CD4-positive, alpha-beta T cell treated with Interleukin-12 subunit alpha and Interleukin-12 subunit beta, for 1 hour (primary cell): ENCODE data around the gene NMT2.

Source experiments
- DNase-seq: peaks from one replicate; pipeline ENCODE4 v3.0.0-alpha.2; 2020

The NMT2 gene

DNA sequence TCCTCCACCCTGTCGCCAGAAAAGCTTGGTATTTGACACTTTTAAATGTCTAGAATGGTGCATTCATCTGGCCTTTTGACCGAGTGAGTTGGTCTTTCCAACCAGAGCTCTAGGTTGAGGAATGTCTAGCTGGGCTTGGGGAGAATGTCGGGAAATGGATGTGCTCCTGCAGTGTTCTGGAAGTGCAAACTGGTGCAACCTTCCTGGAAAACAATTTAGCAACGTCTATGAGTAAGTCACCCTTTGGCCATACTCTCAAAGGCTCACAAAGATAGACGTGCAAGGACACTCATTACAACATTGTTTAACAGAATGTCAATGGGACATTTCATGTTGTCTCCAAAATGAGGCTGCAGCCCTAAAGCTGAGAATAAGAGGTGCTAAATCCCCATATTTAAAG lies 12.2 kb upstream of the NMT2 start:
- no peak for DNase-seq

DNA sequence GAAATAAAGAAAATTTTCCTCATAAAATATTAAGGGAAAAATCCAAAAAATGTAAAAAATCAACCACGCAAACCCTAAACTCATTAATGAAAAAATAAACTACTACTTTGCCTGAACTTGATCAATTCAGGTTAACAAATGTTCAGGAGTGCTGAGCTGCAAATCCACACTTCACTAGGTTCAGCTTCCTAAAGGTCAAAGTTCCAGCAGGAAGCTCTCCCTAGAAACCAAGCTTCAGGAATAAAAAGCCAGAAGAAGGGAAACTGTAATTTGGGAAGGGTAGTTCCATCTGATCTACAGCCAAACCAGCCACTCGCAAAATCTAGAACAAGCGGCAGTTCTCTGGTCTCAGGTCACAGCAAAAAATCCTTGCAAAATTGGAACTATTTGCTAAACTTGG lies 7.8 kb upstream of the NMT2 start:
- DNase-seq = no peak

DNA sequence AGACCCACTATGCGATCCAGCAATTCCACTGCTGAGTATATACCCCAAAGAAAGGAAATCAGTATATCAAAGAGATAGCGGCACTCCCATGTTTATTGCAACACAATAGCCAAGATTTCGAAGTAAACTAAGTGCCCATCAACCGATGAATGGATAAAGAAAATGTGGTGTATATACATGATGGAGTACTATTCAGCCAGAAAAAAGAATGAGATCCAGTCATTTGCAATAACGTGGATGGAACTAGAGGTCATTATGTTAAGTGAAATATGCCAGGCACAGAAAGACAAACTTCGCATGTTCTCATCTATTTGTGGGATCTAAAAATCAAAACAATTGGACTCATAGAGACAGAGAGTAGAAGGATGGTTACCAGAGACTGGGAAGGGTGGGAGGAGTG lies 7.1 kb upstream of the NMT2 start:
- no peak for DNase-seq

DNA sequence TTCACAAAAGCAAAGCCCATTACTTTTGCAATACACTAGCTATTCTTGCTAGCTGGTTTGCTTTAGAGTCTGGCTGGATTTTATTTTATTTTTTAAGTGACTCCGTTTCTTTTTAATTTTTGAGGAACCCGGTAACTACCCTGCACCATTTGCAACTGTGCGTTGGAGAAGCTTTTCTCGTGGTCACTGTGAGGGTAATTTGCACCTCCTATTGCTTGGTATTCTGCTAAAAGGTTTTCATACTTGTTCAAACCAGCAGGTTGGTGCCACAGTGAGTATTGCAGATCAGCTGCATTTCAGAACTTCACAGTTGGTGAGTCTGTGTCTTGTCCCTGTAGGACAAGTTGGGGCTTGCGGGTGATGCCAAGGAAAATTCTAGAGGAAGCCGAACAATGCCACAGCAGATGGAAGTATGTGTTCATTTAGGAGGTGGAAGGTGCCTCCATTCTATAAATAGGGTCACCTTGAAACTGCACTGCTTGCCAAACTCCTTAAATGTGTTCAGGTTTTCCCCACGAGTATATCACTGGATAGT lies 3.9 kb upstream of the NMT2 start:
- no peak for DNase-seq

DNA sequence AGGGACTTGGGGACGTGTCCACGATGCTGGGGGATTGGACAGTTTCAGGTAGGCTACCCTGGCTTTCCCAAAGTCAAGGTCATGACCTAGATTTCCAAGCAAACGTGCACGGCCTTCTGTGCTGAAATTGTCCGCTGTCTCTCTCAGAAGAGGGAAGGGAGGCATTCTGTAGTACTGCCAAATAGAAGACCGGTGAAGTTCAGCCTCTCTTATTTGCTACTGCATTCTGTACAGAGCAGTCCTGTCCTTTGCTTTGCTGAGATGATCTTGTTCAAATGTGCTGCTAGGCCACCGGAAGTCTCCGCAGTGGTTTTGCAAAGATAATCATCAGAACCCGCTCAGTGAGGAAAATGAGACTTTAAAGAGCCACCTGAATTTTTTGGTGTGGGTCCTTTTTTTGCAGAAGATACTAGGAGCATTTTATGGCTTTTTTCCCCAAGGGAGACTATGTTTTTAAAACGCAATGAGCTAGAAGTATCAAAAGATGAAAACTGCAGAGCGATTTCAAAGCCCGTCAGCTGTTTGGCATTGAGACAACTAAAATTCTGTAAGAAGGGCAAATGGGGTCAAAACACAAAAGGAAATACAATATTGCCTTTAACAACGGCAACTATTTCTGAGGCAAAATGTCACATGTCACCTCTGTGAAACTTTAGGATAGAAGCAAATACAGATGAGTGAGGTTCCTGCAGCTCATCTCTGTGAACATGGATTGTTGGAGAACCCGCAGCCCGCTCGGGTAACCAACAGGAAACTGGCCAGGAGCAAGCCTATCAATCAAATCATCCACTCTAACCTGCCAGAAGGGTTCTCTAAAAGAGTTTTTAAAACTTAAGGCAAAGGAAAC lies 1.3 kb upstream of the NMT2 start:
- peak; percentile 69 for DNase-seq

DNA sequence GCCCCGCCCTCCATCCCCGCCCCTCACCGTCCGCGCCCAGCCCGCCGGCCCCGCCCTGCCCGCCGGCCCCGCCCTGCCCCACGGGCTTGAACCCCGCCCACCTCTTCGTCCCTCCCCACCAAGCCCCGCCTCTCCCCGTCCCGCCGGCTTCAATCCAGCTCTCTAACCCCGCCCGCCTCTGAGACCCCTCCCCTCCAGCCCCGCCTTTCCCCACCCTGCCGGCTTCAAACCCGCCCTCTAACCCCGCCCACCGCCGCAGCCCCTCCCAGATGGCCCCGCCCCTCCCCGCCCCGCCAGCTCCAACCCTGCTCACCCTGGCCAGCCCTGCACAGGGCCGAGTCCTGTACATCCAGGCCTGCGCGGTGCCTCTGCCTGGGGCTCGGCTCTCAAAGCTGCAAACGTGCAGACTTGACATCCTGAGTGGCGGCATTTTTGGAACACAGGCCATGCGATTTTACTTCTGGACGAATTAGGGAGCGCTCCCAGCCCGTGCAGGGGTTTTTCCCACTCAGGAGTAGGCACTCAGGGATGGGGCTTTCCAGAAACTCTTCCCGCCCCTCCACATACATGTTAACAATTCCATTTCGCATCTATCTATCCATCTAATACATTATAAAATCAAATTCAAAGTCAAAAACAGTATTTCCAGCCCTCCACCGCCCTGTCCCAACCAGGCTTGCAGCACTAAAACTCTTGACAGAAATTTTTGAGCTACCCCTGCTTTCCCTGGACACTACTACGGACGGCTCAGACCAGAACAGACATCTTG lies 477 bp upstream of the NMT2 start:
- peak; percentile 95 for DNase-seq

DNA sequence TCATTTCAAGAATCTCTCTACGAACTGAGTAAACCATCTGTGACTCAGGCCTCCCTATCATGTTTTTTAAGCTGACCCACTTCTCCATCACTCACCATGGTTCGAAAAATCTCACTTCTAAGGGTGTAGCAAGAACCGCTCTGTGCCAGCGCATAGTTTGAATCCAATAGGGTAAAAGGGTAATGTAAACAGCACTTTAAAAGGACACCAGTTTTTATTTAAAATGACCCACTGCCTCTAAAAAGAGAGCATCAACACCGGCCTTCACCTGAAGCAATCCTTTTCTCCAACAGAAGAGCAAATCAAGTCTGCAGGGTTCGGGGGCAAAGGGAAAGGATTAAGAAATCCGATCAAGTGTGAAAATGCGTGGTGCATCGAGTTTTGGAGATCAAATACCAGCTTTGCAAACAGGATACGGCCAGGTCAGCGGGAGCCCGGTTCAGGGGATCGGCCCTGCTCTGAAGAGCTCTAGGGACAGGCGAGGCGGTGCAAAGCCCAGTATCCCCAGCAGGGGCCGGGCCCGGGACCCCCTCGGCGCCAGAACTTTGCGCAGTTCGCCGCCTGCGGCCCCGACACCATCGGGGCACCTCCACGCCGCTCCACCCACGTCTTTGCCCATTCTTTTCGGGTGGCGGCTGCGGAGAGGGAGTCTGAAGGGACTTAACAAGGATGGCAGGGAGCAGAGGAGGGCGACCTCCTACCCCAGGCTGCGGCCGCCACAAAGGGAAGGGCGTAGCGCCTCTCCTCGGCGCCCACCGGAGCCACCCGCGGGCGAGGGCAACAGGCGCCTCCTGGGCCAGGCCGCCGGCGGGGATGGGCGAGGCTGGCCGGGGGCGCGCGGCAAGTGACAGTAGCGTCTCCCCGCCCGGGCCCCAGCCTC lies 842 bp downstream of the NMT2 start:
- peak; percentile 47 for DNase-seq

DNA sequence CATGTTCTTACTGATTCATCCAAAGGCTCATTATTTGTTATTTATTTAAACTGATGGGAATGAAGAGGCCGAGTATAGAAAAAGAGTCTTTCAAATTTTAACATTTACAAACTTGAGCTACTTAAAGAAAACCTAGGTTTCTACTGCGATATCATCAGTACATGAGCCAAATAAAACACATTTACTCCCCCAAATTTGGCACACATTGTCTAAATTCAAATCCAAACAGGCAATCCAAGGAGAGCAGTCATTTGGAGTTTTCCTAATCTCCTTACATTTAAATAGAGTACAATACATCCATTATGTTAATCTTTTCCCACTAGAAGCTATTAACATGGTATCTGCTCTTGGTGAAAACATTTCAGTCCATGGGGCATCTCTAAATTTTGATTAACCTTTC lies 2.2 kb downstream of the NMT2 start:
- DNase-seq = no peak

DNA sequence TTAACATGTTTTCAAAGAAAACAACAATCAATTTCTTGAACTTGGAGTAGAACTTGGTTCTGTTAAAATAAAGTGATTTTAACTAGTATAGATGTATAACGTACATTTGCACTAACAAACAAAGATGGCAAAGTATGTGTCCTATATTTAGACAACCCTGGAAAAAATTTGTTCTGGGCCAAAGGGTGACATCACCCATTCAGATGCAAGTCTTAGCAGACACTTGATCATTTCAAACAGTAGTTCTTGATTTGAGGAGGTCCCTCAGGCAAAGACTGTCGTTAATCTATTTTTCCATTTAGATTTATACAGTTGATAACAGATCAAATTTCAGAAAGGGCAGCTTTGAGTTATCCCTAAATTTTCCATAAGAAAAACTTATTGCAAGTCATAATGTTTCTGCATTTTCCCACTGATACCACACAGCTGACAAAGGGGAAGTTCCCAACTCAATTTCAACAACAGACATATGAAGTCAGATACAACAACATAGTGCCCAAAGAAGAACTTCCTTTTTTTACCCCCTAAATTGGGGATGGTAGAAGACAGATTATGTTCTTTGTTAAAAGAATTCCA lies 5.2 kb downstream of the NMT2 start:
- no peak for DNase-seq

DNA sequence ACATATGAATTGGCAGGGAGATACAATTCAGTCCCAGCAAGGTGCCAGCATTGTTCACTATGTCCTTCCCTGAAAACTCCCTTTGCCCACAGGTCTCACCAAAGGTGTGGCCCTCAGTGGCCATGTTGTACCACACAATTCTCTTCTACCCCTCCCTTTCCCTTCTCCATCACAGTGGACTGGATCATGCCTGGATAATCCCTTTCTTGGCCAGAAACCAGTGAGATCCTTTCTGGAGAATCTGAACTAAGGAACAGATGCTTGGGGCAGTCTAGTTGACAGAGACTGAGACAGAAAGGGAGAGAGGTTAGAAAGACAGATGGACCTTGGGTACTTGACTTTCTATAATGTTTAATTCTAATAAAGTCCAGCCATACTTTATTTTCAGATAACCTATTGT lies 9.5 kb downstream of the NMT2 start:
- no peak for DNase-seq

DNA sequence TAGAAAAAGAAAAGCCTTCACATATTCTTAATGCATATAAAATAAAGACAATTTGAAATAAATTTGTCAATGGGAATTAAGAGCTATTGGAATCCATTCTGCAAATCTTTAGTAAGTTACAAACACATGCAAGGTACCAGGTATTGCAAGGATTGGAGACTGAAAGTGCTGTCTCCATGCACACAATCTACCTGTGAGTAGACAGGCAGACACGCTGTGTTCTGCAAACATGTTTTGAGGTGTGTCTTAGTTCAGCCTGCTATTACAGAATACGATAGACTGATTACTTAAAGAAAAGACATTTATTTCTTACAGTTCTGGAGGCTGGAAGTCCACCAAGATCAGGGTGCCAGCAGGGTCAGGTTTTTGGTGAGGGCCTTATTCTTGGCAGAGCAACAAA lies 10.0 kb downstream of the NMT2 start:
- DNase-seq = no peak

DNA sequence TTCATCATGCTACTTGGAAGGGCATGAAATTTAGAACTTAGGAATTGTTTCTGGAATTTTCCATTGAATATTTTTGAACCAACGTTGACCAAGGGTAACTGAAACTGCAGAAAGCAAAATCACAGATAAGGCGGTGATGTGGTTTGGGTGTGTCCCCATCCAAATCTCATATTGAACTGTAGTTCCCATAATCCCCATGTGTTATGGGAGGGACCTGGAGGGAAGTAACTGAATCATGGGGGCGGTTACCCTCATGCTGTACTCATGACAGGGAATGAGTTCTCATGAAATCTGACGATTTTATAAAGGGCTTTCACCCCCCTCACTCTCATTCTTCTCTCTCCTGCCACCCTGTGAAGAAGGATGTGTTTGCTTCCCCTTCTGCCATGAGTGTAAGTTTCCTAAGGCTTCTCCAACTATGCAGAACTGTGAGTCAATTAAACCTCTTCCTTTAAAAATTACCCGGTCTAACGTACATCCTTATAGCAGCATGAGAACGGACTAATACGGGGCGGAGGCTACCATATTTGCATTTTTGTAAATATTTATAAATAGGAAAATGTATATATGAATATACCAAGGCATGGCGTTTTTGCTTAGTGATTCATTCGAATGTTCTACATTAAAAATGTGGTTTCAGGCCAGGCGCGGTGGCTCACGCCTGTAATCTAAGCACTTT lies 12.4 kb downstream of the NMT2 start:
- no peak for DNase-seq

DNA sequence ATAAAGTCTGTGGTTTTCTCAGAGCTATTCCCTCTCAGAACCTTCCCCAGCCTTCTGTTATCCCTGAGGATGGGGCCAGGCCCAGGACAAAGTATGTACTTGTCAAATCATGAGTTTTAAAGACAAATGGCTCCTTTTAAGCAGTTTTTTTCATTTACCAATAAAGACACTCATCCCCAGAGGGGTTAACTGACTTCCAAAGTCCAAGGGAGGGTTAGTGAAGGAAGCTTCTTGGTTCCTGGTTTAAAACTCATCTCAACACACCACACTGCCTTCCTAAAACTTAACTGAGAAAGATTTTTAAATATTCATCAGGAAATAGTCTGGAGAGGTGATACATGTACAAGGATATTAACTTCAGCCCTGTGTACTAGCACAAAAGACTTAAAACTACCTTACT lies 15.9 kb downstream of the NMT2 start:
- DNase-seq = no peak

DNA sequence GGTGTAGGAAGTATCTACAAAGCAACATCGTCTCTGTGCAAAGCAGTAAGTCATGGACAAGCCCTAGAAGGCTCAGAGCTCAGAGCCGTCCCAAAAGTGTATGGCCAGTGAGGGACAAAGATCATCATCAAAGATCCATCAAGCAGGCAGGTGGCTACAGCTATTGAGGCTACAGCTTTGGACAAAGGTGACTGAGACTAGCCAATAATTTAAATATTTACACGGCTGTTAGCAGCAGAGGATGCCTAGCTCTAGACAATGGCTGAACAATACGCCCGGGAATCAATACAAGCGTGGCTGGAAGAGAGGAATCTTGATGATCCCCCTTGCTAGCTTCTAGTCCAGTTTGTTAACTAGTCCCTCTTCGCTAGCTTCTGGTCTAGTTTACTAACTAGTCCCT lies 17.9 kb downstream of the NMT2 start:
- DNase-seq = no peak

DNA sequence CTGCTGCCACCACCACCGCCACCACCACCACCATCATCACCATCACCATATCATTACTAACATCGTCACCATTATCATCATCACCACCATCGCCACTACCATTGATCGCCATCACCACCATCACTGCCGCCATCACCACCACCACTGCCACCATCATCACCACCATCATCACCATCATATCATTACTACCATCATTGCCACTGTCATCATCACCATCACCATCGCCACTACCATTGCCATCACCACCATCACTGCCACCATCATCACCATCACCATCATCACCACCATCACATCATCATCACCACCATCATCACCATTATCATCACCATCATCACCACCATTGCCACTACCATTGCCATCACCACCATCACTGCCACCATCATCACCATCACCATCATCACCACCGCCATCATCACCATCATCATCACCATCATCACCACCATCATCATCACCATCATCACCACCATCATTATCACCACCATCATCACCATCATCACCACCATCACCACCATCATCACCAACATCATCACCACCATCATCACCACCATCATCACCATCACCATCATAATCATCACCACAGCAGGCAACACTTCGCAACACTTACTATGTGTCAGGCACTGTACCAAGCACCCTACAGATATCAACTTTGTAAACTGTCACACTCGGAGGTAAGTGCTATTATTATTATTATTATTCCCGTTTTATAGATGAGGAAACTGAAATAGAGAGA lies 19.3 kb downstream of the NMT2 start:
- DNase-seq = no peak

DNA sequence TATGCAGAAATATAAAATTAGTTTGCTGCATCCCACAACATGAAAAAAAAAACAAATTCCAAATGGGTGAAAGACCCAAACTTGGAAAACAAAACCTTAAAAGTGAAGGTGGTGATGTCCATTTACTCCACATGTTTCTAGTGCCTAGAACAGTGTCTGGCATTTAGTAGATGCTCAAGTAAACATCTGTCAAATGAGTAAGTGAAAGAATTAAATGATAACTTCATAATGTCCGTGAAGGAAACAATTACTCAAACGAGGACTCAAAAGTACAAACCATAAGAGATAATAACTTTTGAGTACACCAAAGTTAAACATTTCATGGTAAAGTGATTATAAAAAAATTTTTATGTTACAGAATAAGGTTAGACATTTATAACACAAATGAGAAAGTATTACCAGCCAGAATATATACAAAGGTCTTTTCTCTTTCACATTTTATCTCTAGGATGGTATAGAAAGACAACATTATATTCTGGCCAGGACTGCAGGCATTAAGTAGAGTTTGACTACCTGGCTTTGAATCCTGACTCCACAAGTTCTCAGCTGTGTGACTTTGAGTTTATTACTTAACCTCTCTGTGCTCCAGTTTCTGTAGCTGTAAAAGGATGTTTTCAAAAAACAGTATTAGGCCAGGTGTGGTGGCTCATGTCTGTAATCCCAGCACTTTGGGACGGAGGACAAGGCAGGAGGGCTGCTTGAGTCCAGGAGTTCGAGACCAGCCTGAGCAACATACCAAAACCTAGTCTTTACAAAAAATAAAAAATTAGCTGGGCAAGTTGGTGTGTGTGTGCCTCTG lies 20.7 kb downstream of the NMT2 start:
- DNase-seq = no peak

DNA sequence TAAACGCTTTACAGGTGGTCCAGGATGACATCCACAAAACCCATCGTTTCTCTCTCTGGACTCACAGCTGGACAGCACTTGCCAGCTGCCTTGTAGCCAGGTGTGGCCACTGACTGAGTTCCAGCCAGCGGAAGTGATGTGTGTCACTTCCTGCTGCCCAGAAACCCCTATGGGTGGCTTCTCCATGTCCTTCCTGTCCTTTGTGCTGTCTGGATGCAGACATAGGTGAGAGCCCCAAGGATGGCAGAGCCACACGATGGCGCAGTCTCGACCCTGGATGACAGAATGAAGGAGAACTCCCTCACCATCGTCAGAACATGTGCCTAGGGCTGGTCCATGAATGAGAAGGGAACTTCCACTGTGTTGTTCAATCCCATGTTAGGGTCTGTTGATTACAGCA lies 22.1 kb downstream of the NMT2 start:
- no peak for DNase-seq

DNA sequence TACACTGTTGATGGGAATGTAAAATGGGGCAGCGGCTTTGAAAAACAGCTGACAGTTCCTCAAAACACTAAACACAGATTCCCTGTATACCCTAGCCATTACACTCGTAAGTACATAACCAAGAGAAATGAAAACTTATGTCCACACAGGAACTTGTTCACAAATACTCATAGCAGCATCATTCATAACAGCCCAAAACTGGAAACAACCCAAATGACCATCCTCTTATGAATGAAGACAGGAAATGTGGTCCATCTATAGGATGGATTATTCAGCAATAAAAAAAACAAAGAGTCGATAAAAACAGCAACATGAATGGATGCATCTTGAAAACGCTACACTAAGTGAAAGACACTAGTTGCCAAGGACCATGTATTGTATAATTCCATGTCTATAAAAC lies 23.7 kb downstream of the NMT2 start:
- DNase-seq = no peak

DNA sequence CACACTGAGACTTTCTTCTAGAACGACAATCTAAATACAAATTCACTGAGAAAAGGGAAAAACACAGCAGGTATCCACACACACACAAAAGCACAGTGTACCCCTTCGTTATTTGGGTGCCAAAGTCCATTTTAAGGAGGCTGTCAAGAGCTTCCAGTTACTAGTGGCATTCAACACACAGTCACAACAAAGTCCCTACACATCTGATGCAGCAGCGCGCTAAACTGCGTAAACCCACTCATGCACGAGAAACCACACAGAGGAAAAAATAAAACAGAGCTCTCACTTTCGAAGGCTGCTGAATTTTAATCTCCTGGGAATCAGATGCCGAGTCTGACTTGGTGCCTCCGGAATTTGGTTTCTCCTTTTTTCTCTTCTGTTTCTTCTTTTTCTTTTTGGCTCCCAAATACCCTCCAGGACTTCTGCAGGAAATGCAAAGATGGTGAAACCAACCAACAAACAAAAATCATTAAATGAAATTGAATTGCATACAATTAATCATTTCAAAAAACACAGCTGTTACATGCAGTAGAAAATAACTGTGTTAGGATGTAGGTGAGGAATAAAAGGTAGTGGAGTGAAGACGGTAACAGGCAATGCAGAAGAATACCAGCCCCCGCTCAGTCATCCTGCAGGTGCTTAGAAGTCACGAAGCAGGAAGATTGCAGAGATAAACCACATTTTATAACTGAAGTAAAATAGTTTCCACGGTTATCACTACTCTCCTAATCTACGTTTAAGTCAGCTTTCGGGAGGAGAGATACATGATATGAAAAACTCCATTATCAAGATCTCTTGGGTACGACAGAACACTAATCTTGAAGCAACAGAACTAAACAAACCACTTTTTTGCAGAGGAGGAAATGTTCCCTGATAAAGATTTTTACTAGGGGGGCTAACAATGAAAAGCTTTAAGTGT lies 27.1 kb downstream of the NMT2 start:
- no peak for DNase-seq

DNA sequence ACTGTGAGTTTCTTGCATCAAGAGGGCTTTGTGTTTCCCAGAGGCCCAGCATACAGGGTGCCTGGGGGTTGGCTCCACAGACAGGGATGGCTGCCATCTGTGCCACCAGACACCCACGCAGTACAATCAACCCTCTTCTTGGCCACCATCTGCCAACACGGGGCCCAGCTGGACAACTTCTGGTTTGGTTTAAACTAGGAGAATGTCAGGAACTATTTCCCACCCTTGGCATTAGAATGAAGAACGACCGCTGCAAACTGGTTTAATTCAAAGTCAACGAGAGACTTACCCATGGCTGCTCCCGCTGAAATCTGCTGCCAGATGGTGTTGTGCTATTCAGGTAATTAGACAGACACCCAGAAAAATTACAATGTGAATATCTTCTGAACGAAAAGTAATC lies 27.8 kb downstream of the NMT2 start:
- no peak for DNase-seq
